Epithelial cell of proximal tubule (primary cell): ENCODE data around the gene CCNDBP1. TPM values are rescaled to one million over a fixed set of nuclear protein-coding genes. Genes with fewer than 3 reads are reported as not detected.

Experiments used
- total RNA-seq: library from RNA; depleted of rRNA; stranded (reverse); fragments of >200 nt; gene quantifications from 2 replicates; pipeline ENCODE4 v1.2.3, GENCODE V29; 2015

Gene CCNDBP1
- total RNA-seq, 1 donor from 2014 or later: 39.8 TPM

Other genes starting within 250 kb of the CCNDBP1 start
- 10.8 and 13.7 TPM in 2 replicates for gene UBR1, start 79.4 kb upstream of the CCNDBP1 start, total RNA-seq
- gene TMEM62, start 51.8 kb upstream of the CCNDBP1 start, total RNA-seq: 21.8 and 22.6 TPM in 2 replicates
- not detected in 2 replicates for gene EPB42, start 35.6 kb downstream of the CCNDBP1 start, total RNA-seq
- gene TGM5, start 81.5 kb downstream of the CCNDBP1 start, total RNA-seq: 0.06 TPM in 1 of 2 replicates, not detected in the other
- not detected in 2 replicates for gene TGM7, start 116.9 kb downstream of the CCNDBP1 start, total RNA-seq
- 3.1 and 7.6 TPM in 2 replicates for gene LCMT2, start 145.2 kb downstream of the CCNDBP1 start, total RNA-seq
- gene ZSCAN29, start 185.6 kb downstream of the CCNDBP1 start, total RNA-seq: 15.6 and 29.1 TPM in 2 replicates
- gene TUBGCP4, start 185.7 kb downstream of the CCNDBP1 start, total RNA-seq: 12.7 and 15.2 TPM in 2 replicates